HCT116 (cell line): Measurements from ENCODE around the gene ENTPD7. TPM values are rescaled to one million over a fixed set of nuclear protein-coding genes. Genes with fewer than 3 reads are reported as not detected.

Experiments used
- ATAC-seq: fragments of 200-7000 bp; cut with Tn5 transposase; 2 replicates; pipeline ENCODE4 v1.9.1; 2020; ENCODE audit warnings: mild to moderate bottlenecking, moderate library complexity
- BruUV-seq: library from RNA; stranded (reverse); fragments of 400-500 nt; replicated peaks from 2 replicates; lab custom pipeline; 2021; lab: Mats Ljungman, UMichigan
- CTCF ChIA-PET: fragments of 300-600 bp; sonication (Branson Sonifier 250); formaldehyde crosslinking; loops from one replicate; lab custom pipeline; 2021; ENCODE audit warnings: antibody characterized with exemption; lab: Charles Lee
- POLR2A ChIA-PET: fragments of 300-600, 350-600 bp; sonication (Branson Sonifier 250); formaldehyde crosslinking; loops from one replicate; lab custom pipeline; 2021; ENCODE audit warnings: antibody characterized with exemption; lab: Charles Lee
- RAD21 ChIA-PET, 2 experiments: fragments of 300-600 bp; sonication (Branson Sonifier 250); formaldehyde crosslinking; loops; one replicate each; lab custom pipeline; 2023; ENCODE audit warnings: low total read pairs in 2 of 2; ENCODE audit not compliant: uncharacterized antibody in 2 of 2, unreplicated experiment in 2 of 2, low non-redundant PET in 1 of 2; lab: Charles Lee
- DNase-seq: peaks from one replicate; pipeline ENCODE4 v3.0.0-alpha.2; 2010; ENCODE audit warnings: low read depth, low spot score
- H2AFZ ChIP-seq: fragments of 200-600 bp; shearing (Covaris generic), sonication (generic); 2 replicates; pipeline ENCODE4 v1.6.1; 2017; ENCODE audit warnings: low read depth, mixed run types, mixed read lengths, antibody characterized with exemption, low read length; ENCODE audit not compliant: poor library complexity, severe bottlenecking
- H3K27ac ChIP-seq: 2 replicates; pipeline ENCODE4 v1.5.1; 2012; ENCODE audit warnings: low read depth, low read length
- H3K27me3 ChIP-seq: fragments of 200-600 bp; sonication (generic); 2 replicates; pipeline ENCODE4 v1.6.1; 2016; ENCODE audit warnings: mixed run types, low read length, mixed read lengths; ENCODE audit not compliant: insufficient read depth
- H3K36me3 ChIP-seq, 2 experiments: fragments of 200-500 bp in 1 of 2; fragments of 200-600 bp in 1 of 2; sonication (Bioruptor generic) in 1 of 2; sonication (generic) in 1 of 2; 2 replicates each; pipeline versions ENCODE4 v1.5.1 to v1.6.1; 2014 to 2016; ENCODE audit warnings: low read length in 2 of 2, inconsistent platforms in 1 of 2, mixed read lengths in 1 of 2, mixed run types in 1 of 2; ENCODE audit not compliant: insufficient read depth in 2 of 2, control insufficient read depth in 1 of 2
- H3K4me1 ChIP-seq, 2 experiments: fragments of 200-600 bp in 1 of 2; sonication (generic) in 1 of 2; 2 replicates each; pipeline versions ENCODE4 v1.5.1 to v1.6.1; 2012 to 2017; ENCODE audit warnings: low read length in 2 of 2, inconsistent platforms in 1 of 2, mild to moderate bottlenecking in 1 of 2, mixed read lengths in 1 of 2, mixed run types in 1 of 2, moderate library complexity in 1 of 2; ENCODE audit not compliant: insufficient read depth in 2 of 2, control insufficient read depth in 1 of 2
- H3K4me2 ChIP-seq: fragments of 200-600 bp; sonication (generic); 2 replicates; pipeline ENCODE4 v1.6.1; 2017; ENCODE audit warnings: mixed run types, low read length, mixed read lengths
- H3K4me3 ChIP-seq, 2 experiments: fragments of 200-600 bp in 1 of 2; sonication (generic) in 1 of 2; replicated peaks in 1 of 2; 2 replicates each; pipeline ENCODE4 v1.5.1; 2011 to 2016; ENCODE audit warnings: low read length in 2 of 2, control low read depth in 1 of 2, low read depth in 1 of 2, mild to moderate bottlenecking in 1 of 2, mixed read lengths in 1 of 2, mixed run types in 1 of 2
- H3K79me2 ChIP-seq: fragments of 200-600 bp; sonication (generic); 2 replicates; pipeline ENCODE4 v1.6.1; 2017; ENCODE audit warnings: mild to moderate bottlenecking, mixed run types, low read length, moderate library complexity, mixed read lengths; ENCODE audit not compliant: insufficient read depth
- H3K9ac ChIP-seq: fragments of 200-600 bp; sonication (generic); 2 replicates; pipeline ENCODE4 v1.6.1; 2016; ENCODE audit warnings: low read length, mixed read lengths
- H3K9me2 ChIP-seq: fragments of 200-600 bp; sonication (generic), shearing (Covaris generic); 2 replicates; pipeline ENCODE4 v1.6.1; 2017; ENCODE audit warnings: mixed run types, mild to moderate bottlenecking, moderate library complexity; ENCODE audit not compliant: insufficient read depth
- H3K9me3 ChIP-seq, 2 experiments: fragments of 200-500 bp in 1 of 2; fragments of 200-600 bp in 1 of 2; sonication (Bioruptor generic) in 1 of 2; sonication (generic) in 1 of 2; 2 replicates each; pipeline ENCODE4 v1.6.1; 2014 to 2017; ENCODE audit warnings: low read length in 2 of 2, mixed read lengths in 2 of 2, inconsistent platforms in 1 of 2, low read depth in 1 of 2, mild to moderate bottlenecking in 1 of 2, mixed run types in 1 of 2, moderate library complexity in 1 of 2; ENCODE audit not compliant: control insufficient read depth in 1 of 2, insufficient read depth in 1 of 2
- H4K20me1 ChIP-seq: fragments of 200-600 bp; sonication (generic), shearing (Covaris generic); 2 replicates; pipeline ENCODE4 v1.6.1; 2017; ENCODE audit warnings: mixed run types, mild to moderate bottlenecking, moderate library complexity; ENCODE audit not compliant: insufficient read depth
- CBX3 ChIP-seq: IDR thresholded peaks from 2 replicates; pipeline ENCODE4 v1.6.1; 2012; ENCODE audit warnings: low read depth
- CEBPB ChIP-seq: IDR thresholded peaks from 2 replicates; pipeline ENCODE4 v1.6.1; 2012; ENCODE audit warnings: low read depth
- EGR1 ChIP-seq: IDR thresholded peaks from 2 replicates; pipeline ENCODE4 v1.6.1; 2012; ENCODE audit warnings: low read depth
- EZH2 ChIP-seq: fragments of 200-600 bp; sonication (generic); IDR thresholded peaks from 2 replicates; pipeline ENCODE4 v1.6.1; 2017; ENCODE audit warnings: antibody characterized with exemption, mixed run types
- EZH2phosphoT487 ChIP-seq: fragments of 200-600 bp; IDR thresholded peaks from 2 replicates; pipeline ENCODE4 v1.6.1; 2018; ENCODE audit warnings: antibody characterized with exemption, borderline replicate concordance
- FOSL1 ChIP-seq: IDR thresholded peaks from 2 replicates; pipeline ENCODE4 v1.6.1; 2012; ENCODE audit warnings: low read depth
- JUND ChIP-seq: IDR thresholded peaks from 2 replicates; pipeline ENCODE4 v1.6.1; 2012
- MAX ChIP-seq: IDR thresholded peaks from 2 replicates; pipeline ENCODE4 v1.6.1; 2012
- POLR2A ChIP-seq: IDR thresholded peaks from 2 replicates; pipeline ENCODE4 v1.7.0; 2011; ENCODE audit warnings: borderline replicate concordance; ENCODE audit not compliant: insufficient read depth, insufficient read length; ENCODE audit errors: extremely low read depth
- POLR2AphosphoS5 ChIP-seq: IDR thresholded peaks from 2 replicates; pipeline ENCODE4 v1.6.1; 2011; ENCODE audit warnings: mild to moderate bottlenecking, low read depth, low read length, moderate library complexity
- RAD21 ChIP-seq: IDR thresholded peaks from 2 replicates; pipeline ENCODE4 v1.6.1; 2012; ENCODE audit warnings: low read depth, mild to moderate bottlenecking
- REST ChIP-seq: IDR thresholded peaks from 2 replicates; pipeline ENCODE4 v1.6.1; 2012; ENCODE audit warnings: low read depth
- SIN3A ChIP-seq: IDR thresholded peaks from 2 replicates; pipeline ENCODE4 v1.6.1; 2012; ENCODE audit warnings: low read depth
- SRF ChIP-seq: IDR thresholded peaks from 2 replicates; pipeline ENCODE4 v1.6.1; 2012; ENCODE audit warnings: low read depth
- TCF7L2 ChIP-seq: IDR thresholded peaks from 2 replicates; pipeline ENCODE4 v1.7.0; 2011; ENCODE audit warnings: borderline replicate concordance, inconsistent platforms; ENCODE audit not compliant: insufficient read depth, insufficient read length; ENCODE audit errors: extremely low read depth
- YY1 ChIP-seq: IDR thresholded peaks from 2 replicates; pipeline ENCODE4 v1.6.1; 2011; ENCODE audit warnings: low read length, low read depth, moderate library complexity, mild to moderate bottlenecking; ENCODE audit not compliant: insufficient replicate concordance; ENCODE audit errors: extremely low read depth
- ZBTB33 ChIP-seq: IDR thresholded peaks from 2 replicates; pipeline ENCODE4 v1.6.1; 2011; ENCODE audit warnings: mild to moderate bottlenecking, low read length, moderate library complexity; ENCODE audit not compliant: insufficient replicate concordance; ENCODE audit errors: extremely low read depth
- ZFX ChIP-seq: fragments of 450-650 bp; IDR thresholded peaks from 2 replicates; pipeline ENCODE4 v1.6.1; 2017
- ZNF274 ChIP-seq: fragments of 200-500 bp; sonication (Bioruptor generic); IDR thresholded peaks from 2 replicates; pipeline ENCODE4 v1.6.1; 2014; ENCODE audit warnings: mild to moderate bottlenecking, low read depth, low read length, inconsistent platforms
- intact Hi-C: fragments of 100-400 bp; cut with micrococcal nuclease; formaldehyde crosslinking; loops from 2 replicates; pipeline ENCODE4 v1.10.0; 2022
- total RNA-seq: library from RNA; stranded (reverse); gene quantifications from one replicate; pipeline ENCODE4 v1.2.1, GENCODE V29; 2021; ENCODE audit not compliant: unreplicated experiment

ENTPD7 gene
- total RNA-seq, 1 experiment from 2014 or later = 12.3 TPM

- no peak overlapping the region for H3K9ac ChIP-seq
- H3K27me3 ChIP-seq = no peaks in the 10 kb centered on the region
- ATAC-seq (no peak), DNase-seq (no peak)
- TF ChIP-seq POLR2A = no peak
- no peak for TF ChIP-seq ZNF274
- TF ChIP-seq RAD21 = no peak
- TF ChIP-seq YY1 = no peak
- no peak for TF ChIP-seq EGR1
- no peak for TF ChIP-seq POLR2AphosphoS5
- no peak for TF ChIP-seq JUND
- TF ChIP-seq FOSL1 = no peak
- TF ChIP-seq EZH2 = no peak
- no peak for TF ChIP-seq TCF7L2
- TF ChIP-seq SRF = no peak
- no peak for TF ChIP-seq REST
- no peak for TF ChIP-seq ZBTB33
- no peak for TF ChIP-seq CBX3
- TF ChIP-seq CEBPB = no peak
- no peak for TF ChIP-seq EZH2phosphoT487
- no peak for TF ChIP-seq MAX
- no peak for TF ChIP-seq ZFX
- TF ChIP-seq SIN3A = no peak
- no TSS peak for BruUV-seq
- peaks cover 6 to 28% of the 10 kb centered on the region in 2 experiments; a peak in 3 of 4 replicates for H3K4me1 ChIP-seq
- no peaks in the 10 kb centered on the region for H4K20me1 ChIP-seq
- 0 out of 2 replicates have a peak, but pooled peaks cover 2% of the 10 kb centered on the region for H3K79me2 ChIP-seq
- no peak overlapping the region for H3K27ac ChIP-seq
- no peaks in the 10 kb centered on the region for H3K9me2 ChIP-seq
- intact Hi-C loops = no loop called here
- peaks cover 4 to 10% of the 10 kb centered on the region in 2 experiments; a peak in 3 of 4 replicates for H3K36me3 ChIP-seq
- RAD21 ChIA-PET = no interaction called here
- H3K4me2 ChIP-seq = no peak overlapping the region
- POLR2A ChIA-PET = interaction anchor here (0.7 kb wide), 1 partner anchor 101 kb away, joined by 3 read pairs; no protein-coding TSS in a partner anchor
- H3K4me3 ChIP-seq = no peak overlapping the region
- no peaks in the 10 kb centered on the region for H3K9me3 ChIP-seq
- CTCF ChIA-PET = interaction anchor here (1.3 kb wide), 1 partner anchor 46 kb away, joined by 3 read pairs; no protein-coding TSS in a partner anchor
- no peak overlapping the region for H2AFZ ChIP-seq
Measured at GRCh38 chr10:99665304-99665703, 6.0 kb downstream of the ENTPD7 start.
